Lower lobe of right lung (tissue), 2 donors: ENCODE measurements around the gene FGF1. TPM values are rescaled to one million over a fixed set of nuclear protein-coding genes. Genes with fewer than 3 reads are reported as not detected.
"Not testable (repeated sequence)": the region's sequence is repeated elsewhere in the genome, so short reads cannot be mapped to it uniquely, and the experiment has no call there.

Experiments used
- ATAC-seq, 2 donors: fragments of 200-7000 bp; cut with Tn5 transposase; one replicate each; pipeline ENCODE4 v1.9.1; 2020 to 2022; ENCODE audit warnings: mild to moderate bottlenecking in 2 of 2, moderate library complexity in 2 of 2
- DNase-seq: peaks from one replicate; pipeline ENCODE4 v3.0.0-alpha.2; 2020
- H3K27ac ChIP-seq: fragments of 200-600 bp; one replicate; pipeline ENCODE4 v1.8.0; 2022
- H3K27me3 ChIP-seq: fragments of 200-600 bp; one replicate; pipeline ENCODE4 v1.8.0; 2022; ENCODE audit warnings: low read depth
- H3K36me3 ChIP-seq: fragments of 200-600 bp; one replicate; pipeline ENCODE4 v1.8.0; 2022; ENCODE audit warnings: mild to moderate bottlenecking
- H3K4me1 ChIP-seq: fragments of 200-600 bp; one replicate; pipeline ENCODE4 v1.8.0; 2022
- H3K4me3 ChIP-seq: fragments of 200-600 bp; one replicate; pipeline ENCODE4 v1.8.0; 2022; ENCODE audit warnings: mild to moderate bottlenecking
- H3K9me3 ChIP-seq: fragments of 200-600 bp; one replicate; pipeline ENCODE4 v1.8.0; 2022
- CTCF ChIP-seq: fragments of 200-600 bp; IDR thresholded peaks from one replicate; pipeline ENCODE4 v1.8.0; 2022; ENCODE audit warnings: antibody characterized with exemption, mild to moderate bottlenecking
- intact Hi-C: fragments of 100-400 bp; cut with DNase I; formaldehyde crosslinking; loops from one replicate; pipeline ENCODE4 v1.11.0; 2022
- total RNA-seq: library from RNA; stranded (reverse); fragmentation: NEBNext Ultra II Directional; extraction: Animal tissue kit (Norgen Biotek cat#: 25700); gene quantifications from one replicate; pipeline ENCODE4 v1.2.1, GENCODE V29; 2021
- donor health status: DM: no; HTN: yes; CAD: no; lungs with severe emphysema.

FGF1 gene
- total RNA-seq, 1 donor from 2014 or later = 0.97 TPM

- Histone ChIP-seq H3K9me3 (no peaks in the 10 kb centered on the region), H3K4me3 (no peak overlapping the region), H3K36me3 (no peaks in the 10 kb centered on the region), H3K27me3 (no peaks in the 10 kb centered on the region), H3K4me1 (peaks cover 9% of the 10 kb centered on the region), H3K27ac (no peak overlapping the region)
- DNase-seq = no peak
- intact Hi-C loops = no loop called here
- no peak for TF ChIP-seq CTCF
- no peak for ATAC-seq
These were observed 35.0 kb downstream of the FGF1 start for GRCh38 chr5:142650881-142651280.

GRCh38 chr5:142650060-142650459 is 35.8 kb downstream of the FGF1 start:
- DNase-seq (no peak), ATAC-seq (no peak)
- Histone ChIP-seq H3K27me3 (no peaks in the 10 kb centered on the region), H3K4me1 (peaks cover 7% of the 10 kb centered on the region), H3K9me3 (no peaks in the 10 kb centered on the region), H3K27ac (no peak overlapping the region), H3K36me3 (no peaks in the 10 kb centered on the region), H3K4me3 (no peak overlapping the region)
- intact Hi-C loops = no loop called here
- TF ChIP-seq CTCF = no peak

GRCh38 chr5:142648108-142648507 is 37.8 kb downstream of the FGF1 start:
- peaks cover 16% of the 10 kb centered on the region for H3K4me1 ChIP-seq
- H3K36me3 ChIP-seq, H3K27me3 ChIP-seq, DNase-seq, H3K27ac ChIP-seq, H3K9me3 ChIP-seq, intact Hi-C loops, ATAC-seq, H3K4me3 ChIP-seq: not testable (repeated sequence)

- DNase-seq (no peak), ATAC-seq (no peak)
- intact Hi-C loops = no loop called here
- Histone ChIP-seq H3K4me1 (peaks cover 16% of the 10 kb centered on the region), H3K36me3 (no peaks in the 10 kb centered on the region), H3K9me3 (no peaks in the 10 kb centered on the region), H3K27me3 (no peaks in the 10 kb centered on the region), H3K27ac (no peak overlapping the region), H3K4me3 (no peak overlapping the region)
- TF ChIP-seq CTCF = no peak
These were observed 40.4 kb downstream of the FGF1 start for GRCh38 chr5:142645456-142645855.

GRCh38 chr5:142644640-142645361 is 41.1 kb downstream of the FGF1 start:
- intact Hi-C loops = no loop called here
- ATAC-seq (peak; percentile 48), DNase-seq (no peak)
- H3K4me1 ChIP-seq = peaks cover 16% of the 10 kb centered on the region
- no peaks in the 10 kb centered on the region for H3K27me3 ChIP-seq
- no peaks in the 10 kb centered on the region for H3K36me3 ChIP-seq
- TF ChIP-seq CTCF = no peak
- H3K27ac ChIP-seq = no peak overlapping the region
- H3K4me3 ChIP-seq = no peak overlapping the region
- no peaks in the 10 kb centered on the region for H3K9me3 ChIP-seq

- intact Hi-C loops = no loop called here
- no peaks in the 10 kb centered on the region for H3K36me3 ChIP-seq
- no peaks in the 10 kb centered on the region for H3K27me3 ChIP-seq
- H3K4me1 ChIP-seq = peaks cover 16% of the 10 kb centered on the region
- ATAC-seq (no peak), DNase-seq (no peak)
- no peak overlapping the region for H3K27ac ChIP-seq
- no peak overlapping the region for H3K4me3 ChIP-seq
- no peaks in the 10 kb centered on the region for H3K9me3 ChIP-seq
- TF ChIP-seq CTCF = no peak
These were observed 41.8 kb downstream of the FGF1 start for GRCh38 chr5:142644127-142644526.
